ENCODE measurements around the gene CELSR1.

CELSR1 gene

GRCh38 chr22:46551996-46552395 is 14.6 kb upstream of the CELSR1 start:
- no peak for DNase-seq

DNA sequence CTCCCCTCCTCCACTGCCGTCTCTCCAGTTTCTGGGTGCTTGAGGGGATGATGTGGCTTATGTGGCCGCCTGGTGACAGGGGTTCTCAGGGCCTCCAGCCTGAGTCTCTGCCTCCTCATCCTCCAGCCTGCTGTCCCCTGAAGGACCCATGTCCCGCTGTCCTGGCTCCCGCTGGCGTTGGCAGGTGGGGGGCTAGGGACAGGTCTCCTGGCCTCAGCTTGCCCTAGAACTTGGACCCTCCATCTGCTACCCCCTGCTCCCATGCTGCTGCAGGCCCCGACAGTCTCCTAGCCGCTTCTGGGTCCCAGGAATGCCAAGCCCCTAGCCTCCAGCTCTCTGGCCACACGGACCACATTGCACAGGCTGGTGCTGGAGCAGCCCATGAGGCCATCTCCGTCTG is 13.9 kb upstream of the CELSR1 start:
- no peak for DNase-seq

DNA sequence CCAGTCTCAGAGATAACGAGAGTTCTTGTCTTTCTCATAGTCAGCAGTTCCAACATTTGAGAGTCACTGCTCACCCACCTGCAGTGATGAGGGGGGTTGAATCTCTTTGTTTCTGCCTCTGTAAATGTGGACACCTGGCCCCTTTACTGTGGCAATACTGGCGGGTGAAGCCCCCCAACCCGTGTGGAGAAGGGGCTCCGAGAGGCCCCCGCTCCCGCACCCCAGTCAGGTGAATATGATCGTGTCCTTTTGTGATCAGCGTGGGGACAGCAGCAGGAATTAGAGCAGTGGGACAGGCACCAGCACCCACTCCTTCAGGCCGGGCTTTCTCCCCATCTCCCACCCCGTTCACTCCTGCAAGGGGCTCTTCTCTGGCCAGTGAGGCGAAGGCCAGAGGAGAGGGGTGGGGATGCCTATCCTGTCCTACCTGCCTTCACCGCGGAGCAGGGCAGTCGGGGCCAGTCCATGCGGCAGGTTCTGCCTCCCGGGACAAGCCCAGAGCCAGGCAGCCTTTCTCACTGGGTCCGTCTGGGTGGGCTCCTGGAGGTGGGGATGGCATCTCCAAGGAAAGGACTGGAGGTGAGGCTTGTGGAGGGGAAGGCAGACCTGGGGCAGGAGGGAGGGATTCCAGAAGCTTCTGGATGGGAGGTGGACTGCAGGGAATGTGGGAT is 12.7 kb upstream of the CELSR1 start:
- DNase-seq = no peak

DNA sequence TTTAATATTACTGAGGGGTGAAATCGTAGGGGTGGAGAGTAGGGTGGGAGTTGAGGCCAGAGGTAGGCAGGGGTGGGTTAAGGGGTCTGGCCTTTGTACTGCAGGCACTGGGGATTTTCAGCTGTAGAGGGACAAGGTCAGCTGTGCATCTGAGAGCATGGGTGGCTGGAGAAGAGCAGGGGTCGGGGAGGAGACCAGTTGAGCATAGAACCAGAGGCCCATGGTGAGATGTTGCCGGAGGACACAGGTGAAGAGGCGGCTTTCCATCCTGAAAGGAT is 12.1 kb upstream of the CELSR1 start:
- DNase-seq = no peak

DNA sequence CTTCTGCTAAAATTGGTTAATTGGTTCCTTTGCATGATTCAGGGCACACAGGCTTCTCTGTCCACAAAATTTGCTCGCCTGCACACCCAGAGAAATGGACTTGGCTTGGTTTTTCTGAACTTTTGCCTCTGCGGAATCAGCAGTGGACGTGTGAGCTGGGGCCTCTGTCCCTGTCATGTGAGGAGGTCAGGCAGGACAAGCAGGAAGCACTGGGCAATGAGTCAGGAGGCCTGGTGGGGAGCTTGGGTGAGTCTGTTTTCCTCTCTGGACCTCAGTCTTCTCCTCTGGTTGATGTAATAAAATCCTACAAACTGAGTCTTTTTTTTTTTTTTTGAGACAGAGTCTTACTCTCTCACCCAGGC is 10.4 kb upstream of the CELSR1 start:
- DNase-seq = no peak

DNA sequence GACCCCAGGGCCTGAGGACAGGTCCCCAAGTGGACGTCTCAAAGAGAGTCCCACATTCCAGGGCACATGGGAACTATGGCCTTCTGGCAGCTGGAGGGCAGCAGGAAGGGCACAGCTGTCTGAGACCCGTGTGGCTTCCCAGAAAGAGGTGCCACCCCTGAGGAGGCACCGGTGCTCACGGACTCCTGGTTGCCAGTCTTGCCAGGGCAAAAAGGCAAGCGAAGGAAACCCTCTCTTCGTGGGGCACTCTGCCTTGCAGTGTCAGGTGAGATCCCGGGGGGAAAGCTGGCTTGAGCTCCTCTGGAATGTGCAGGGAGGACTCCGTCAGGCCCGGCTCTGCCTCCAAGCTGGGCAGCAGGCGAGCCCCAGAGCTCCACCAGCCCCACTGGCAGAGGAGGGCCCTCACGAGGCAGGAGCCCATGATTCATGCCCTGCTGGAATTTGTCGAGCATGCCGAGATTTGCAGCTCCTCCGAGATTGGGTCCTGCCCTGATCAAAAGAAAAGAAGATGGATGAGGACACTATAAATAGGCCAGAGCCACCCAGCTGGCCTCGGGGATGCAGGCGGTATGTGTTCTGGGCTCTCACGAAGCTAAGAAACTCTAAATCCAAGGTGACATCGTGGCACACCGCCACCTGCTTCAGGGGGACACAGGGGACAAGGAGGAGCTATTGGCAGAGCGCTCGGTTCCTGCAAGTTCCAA is 9.9 kb upstream of the CELSR1 start:
- DNase-seq = no peak

DNA sequence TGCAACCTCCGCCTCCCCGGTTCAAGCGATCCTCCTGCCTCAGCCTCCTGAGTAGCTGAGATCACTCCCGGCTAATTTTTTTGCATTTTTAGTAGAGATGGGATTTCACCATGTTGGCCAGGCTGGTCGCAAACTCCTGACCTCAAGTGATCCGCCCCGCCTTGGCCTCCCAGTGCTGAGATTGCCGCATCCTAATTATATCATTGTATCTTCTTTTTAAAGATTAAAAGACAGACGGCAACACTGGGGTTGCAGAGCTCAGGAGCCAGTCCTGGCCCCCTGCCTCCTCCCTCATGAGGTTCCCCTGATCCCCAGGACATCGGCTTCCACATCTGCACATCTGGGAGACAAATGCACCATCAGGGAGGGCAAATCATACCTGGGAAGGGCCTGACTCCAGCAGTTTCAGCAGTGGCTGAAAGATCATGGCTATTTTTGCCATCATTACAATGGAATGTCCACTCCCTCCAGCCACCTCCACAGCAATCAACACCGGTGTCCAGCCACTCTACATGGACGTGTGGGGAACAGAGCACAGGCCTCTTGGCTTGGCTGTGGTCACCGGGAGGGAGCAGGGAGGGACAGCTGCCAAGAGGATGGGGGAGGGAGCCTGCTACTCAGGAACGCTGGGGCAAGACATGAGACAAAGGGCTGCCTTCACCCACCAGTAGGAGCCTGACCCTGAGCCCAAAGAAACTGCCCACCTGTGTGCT is 9.2 kb upstream of the CELSR1 start:
- no peak for DNase-seq

DNA sequence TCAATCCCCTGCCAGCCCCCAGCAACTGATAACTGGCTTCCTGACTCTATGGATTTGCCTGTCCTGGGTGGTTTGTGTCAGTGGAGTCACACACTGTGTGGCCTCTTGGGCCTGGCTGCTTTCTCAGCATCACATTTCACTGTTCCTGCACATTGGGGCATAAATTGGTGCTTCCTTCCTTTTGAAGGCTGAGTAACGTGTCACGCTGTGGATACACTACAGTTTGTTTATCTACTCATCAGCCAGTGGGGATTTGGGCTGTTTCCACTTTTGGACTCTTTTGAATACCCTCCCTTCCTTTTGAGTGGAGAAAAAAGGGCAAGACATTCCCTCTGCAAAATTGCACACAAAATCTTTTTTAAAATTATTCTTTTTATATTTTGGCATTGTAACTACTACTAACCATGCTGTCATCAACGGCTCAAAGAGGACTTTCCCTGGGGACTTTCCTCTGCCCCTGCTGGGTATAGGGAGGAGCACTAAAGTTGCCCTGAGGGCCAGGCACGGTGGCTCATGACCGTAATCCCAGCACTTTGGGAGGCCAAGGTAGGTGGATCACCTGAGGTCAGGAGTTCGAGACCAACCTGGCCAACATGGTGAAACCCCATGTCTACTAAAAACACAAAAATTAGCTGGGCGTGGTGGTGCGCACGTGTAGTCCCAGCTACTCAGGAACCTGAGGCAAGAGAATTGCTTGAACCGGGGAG is 7.8 kb upstream of the CELSR1 start:
- DNase-seq = no peak

DNA sequence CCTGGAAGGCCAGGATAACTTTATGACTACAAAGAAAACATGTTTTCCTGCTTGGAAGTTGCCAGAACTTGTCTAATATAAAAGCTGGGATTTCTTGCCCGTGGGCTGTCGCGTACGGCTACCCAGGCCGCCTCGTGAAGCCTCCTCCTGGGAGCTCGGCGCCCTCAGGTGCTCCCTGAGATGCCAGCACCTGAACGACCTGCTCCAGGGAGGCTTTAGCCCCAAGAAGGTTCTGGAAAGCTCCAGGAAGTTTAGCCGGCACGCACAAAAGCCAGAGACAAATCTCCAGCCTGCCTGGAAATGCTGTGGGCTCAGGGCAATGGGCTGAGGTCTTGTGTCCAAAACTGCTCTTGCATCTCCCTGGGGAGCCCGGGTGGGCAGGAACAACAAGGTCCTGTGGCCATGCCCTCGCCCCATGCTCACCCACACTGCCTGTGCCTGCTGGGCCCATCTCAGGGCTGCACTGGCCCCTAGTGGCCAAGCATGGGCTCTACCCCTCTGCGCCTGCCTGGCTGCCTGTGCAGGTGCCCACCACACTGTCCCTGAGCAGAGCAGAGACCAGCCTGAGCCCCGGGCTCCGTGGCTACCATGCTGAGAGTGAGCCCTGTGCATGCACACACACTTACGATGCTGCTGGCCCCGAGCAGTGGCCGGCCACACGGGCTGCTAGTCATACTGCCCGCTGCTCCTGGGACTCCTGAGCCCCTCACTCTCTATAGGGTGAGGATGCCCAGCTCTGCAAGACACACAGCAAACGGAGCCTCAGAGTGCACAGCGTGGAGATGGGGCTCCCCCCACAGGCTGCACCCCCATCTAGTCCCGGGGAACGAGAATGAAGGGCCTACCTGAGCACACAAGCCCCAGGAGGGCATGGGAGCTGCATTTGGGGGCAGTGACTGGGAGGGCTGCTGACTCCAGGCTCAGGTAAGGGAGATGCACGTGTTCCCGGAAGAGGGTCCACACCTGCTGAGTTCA is 4.9 kb upstream of the CELSR1 start:
- DNase-seq = no peak

- DNase-seq = no peak
Measured at GRCh38 chr22:46541536-46541935, 4.1 kb upstream of the CELSR1 start.

DNA sequence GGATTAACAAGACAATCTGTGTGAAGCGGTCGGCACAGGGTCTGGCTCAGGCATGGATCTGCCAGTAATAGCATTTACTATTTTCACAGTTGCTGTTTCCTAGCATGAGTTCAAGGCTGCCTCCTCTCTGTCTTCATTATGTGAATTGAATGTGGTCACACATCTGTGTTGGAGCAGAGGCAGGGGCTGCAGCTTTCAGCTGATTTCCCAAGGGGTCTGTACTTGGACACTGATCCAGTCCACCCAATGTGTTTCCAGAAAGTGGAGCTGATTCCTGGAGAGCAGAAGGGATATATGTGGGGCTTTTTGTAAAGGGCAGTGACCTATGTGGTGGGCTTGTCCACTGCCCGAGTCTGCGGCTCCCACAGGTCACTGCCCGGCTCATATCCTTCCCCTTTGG is 3.5 kb upstream of the CELSR1 start:
- no peak for DNase-seq

DNA sequence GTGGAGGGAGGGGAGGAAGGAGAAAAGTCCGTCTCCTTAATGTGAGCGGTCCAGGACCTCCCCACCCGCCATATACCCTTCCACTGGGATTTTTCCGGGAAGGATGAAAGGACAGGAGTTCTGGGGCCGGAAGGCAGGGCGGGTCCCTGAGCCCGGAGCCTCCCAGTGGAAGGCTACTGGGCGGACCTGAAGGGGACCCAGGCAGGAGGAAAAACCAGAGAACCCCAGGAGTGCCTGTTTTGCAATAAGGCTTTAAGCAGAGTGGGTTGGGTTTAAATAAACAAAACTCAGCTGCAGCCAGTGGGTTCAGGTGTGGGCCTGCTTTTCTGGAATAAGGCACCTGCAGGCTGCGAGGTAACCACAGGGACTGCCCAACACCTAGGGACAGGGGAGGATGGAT is 1.7 kb upstream of the CELSR1 start:
- no peak for DNase-seq

DNA sequence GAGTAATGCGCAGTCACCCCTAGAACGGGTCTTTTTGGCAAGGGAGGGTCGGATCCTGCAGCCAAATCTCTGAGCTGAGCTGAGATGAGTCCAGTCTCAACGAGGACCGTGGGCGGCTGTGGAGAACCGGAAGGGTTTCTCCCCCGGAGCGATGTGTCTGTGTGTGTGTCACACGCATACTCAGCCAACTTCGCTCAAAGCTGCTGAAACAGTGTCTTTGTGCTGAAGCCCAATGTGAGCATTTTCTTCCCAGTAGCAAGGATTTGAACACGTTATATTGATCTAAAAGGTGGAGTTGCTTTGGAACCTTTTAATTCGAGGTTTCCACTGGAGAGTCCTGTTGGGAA is 1.4 kb upstream of the CELSR1 start:
- no peak for DNase-seq

- DNase-seq = no peak
Measured at GRCh38 chr22:46537946-46538813, 760 bp upstream of the CELSR1 start.

DNA sequence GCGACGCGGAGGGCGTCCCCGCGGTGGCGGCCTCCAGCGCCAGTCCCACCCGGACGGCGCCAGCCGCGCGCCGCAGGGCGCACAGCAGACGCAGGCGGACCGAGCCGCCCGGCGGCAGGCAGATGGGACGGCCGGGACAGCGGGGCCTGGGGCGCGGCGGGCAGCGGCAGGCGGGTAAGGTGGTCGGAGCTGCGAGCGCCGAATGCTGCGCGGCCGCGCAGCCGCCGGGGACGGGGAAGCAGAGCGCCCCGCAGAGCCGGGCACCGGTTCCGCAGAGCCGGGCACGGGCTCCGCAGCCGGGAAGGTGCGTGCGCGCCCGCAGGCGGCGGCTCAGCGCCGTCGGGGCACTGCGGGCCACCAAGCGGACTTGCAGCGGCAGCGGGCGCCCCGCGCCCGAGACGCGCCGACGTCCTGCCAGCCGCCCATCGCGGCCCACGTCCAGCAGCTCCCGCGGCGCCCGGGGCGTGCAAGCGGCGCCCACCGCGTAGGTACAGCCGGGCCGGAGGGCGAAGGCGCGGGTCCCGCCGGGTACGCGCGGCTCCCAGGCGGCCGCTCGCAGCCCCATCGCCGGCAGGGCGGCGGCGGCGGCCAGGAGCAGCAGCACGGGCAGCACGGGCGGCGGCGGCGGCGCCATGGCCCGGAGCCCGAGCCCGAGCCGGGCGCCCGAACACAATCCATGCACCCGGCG is 739 bp downstream of the CELSR1 start:
- no peak for DNase-seq

GRCh38 chr22:46535876-46536536 is 1.4 kb downstream of the CELSR1 start:
- DNase-seq = no peak

DNA sequence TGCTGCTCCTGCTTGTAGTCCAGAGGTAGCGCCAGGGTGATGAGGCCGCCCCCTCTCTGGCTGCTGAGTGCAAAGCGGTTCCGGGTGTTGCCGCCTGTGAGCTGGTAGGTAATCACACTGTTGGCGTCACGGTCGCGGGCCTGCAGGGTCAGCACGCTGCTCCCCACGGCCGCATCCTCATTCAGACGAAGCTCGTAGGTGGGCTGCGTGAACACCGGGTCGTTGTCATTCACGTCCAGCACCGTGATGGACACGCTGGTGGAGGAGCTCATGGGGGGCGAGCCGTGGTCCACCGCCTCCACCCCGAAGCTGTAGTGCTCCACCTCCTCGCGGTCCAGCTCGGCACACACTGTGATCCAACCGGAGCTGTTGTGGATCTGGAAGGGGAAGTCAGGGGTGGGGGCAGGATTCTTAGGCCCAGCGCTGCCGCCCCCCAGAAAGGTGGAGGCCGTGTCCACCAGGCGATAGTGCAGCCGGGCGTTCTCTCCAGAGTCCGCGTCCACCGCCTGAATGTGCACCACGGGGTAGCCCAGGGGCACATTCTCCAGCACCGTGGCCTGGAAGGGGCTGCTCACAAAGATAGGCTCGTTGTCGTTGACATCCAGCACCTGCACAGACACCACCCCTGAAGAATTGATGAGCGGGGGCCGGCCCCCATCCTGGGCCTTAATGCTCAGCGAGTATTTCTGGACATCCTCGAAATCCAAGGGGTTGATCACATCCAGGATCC is 2.4 kb downstream of the CELSR1 start:
- DNase-seq = no peak

DNA sequence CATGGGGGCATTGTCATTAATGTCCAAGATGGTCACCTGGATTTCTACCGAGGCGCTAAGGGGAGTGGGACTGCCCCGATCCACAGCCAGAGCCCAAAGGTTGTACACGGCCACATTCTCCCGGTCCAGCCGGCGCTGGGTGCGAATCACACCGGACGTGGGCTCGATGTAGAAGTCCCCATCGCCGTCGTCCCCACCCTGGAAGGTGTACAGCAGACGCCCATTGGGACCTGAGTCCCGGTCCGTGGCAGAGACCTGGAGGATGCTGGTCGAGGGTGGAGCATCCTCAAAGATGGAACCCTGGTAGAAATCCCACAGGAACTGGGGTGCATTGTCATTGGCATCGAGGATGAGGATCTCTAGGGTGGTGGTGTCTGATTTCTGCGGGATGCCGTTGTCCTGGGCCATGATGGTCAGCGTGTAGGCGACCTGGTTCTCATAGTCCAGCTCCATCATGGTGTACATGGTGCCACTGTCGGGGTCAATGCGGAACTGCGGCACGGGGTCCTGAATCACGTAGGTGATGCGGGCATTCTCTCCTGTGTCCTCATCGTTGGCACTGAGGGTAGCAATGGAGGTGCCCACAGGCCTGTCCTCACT is 3.1 kb downstream of the CELSR1 start:
- DNase-seq = no peak

DNA sequence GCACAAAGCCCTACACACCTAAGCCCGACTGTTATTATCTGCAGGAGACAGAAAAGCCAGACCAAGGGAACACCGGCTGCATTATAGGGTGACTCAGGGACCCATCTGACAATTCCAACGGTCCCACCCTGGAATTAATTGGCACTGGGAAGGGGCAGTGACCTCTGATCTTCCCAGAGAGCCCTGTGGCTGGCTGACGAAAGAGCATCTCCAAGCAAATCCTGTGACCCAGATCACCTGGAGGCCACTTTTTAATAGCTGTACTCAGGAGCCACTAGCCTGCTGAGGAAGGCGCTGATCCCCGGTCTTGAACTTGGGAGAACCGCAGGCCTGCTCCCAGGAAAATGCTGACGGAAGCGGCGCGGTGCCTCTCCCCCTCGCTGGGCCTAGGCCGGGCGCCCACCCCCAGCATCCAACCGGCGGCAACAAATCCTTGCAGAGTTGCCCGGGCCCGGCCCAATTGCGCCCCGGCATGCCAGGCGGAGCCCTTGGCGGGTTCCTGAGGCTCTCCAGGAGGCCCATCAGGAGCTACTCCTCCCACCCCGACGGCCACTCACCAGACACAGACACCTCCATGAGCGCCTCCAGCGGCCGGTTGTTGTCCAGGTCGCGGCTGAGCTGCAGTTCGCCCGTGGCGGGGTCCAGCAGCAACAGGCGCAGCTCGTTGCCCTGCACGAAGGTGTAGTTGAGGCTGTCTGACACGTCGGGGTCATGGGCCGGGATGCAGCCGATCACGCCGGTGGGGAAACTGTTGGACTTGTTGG is 4.2 kb downstream of the CELSR1 start:
- no peak for DNase-seq
